ENCODE measurements around the gene INPP5B. TPM values are rescaled to one million over a fixed set of nuclear protein-coding genes. Genes with fewer than 3 reads are reported as not detected.
A peak's percentile ranks its signal among the peaks of the same experiment; 100 is the strongest.

Gene INPP5B
- total and polyA plus RNA-seq, 10 of the 15 experiments (the other 5 are each of a cell fraction or from before 2014, with no cell fraction given) = 10.9 to 54.4 (median 26.9) TPM

- intact Hi-C loops (cut with micrococcal nuclease; ENCODE audit: unreplicated experiment) (loop anchor here (1.0 to 2.0 kb wide), 2 partner anchors 48 to 167 kb away; partner anchors contain the start of gene CDCA8), in situ Hi-C loops (cut with MboI) (loop anchor here (5.0 kb wide), 1 partner anchor 167 kb away; the partner anchor contains the start of gene CDCA8)
- SMC1A ChIA-PET (ENCODE audit: uncharacterized antibody, unreplicated experiment) = interaction anchor here (0.6 to 2.7 kb wide), 18 partner anchors 9 to 215 kb away, joined by 3 to 9 read pairs (median 3); partner anchors contain the start of genes C1orf122, CDCA8 and YRDC
- CTCF ChIA-PET = interaction anchor here (0.6 to 2.7 kb wide), 53 partner anchors 9 to 381 kb away, joined by 3 to 23 read pairs (median 4); partner anchors contain the start of genes C1orf122, CDCA8, INPP5B and SF3A3
- BruUV-seq (replicated peaks) = TSS peak; percentile 99
- H3K79me2 ChIP-seq (ENCODE audit: control insufficient read depth, insufficient read depth, low read length) = peaks cover 32% of the 10 kb centered on the region
- peaks cover 2 to 13% of the 10 kb centered on the region in 2 experiments; a peak in 3 of 4 replicates for H3K36me3 ChIP-seq (ENCODE audit: control insufficient read depth in 2 of 2, insufficient read depth in 2 of 2, low read length in 1 of 2)
- H3K27ac ChIP-seq (ENCODE audit: control insufficient read depth, insufficient read depth) = peak within 1 kb of the TSS; percentile 88
- no peaks in the 10 kb centered on the region for H3K27me3 ChIP-seq (replicated peaks in 1 of 2; ENCODE audit: control insufficient read depth in 2 of 2, insufficient read depth in 2 of 2, low read length in 1 of 2)
- no peaks in the 10 kb centered on the region for H4K20me1 ChIP-seq (ENCODE audit: control insufficient read depth, insufficient read depth)
- H3K9ac ChIP-seq (ENCODE audit: control insufficient read depth, insufficient read depth, low read length) = peak within 1 kb of the TSS; percentile 98
- peak within 1 kb of the TSS; percentile 85 for H2AFZ ChIP-seq (ENCODE audit: control insufficient read depth, low read depth, low read length)
- H3K4me1 ChIP-seq (ENCODE audit: control insufficient read depth, insufficient read depth, low read length) = peaks cover 14% of the 10 kb centered on the region
- FAIRE-seq (peak; percentile 95), ATAC-seq (peak; percentile 99), DNase-seq (ENCODE audit: low read depth, low spot score) (peak; percentile 84)
- H3K9me3 ChIP-seq (replicated peaks; ENCODE audit: control insufficient read depth, insufficient read depth, low read length) = no peaks in the 10 kb centered on the region
- peak within 1 kb of the TSS; percentile 90 for H3K4me2 ChIP-seq (ENCODE audit: control insufficient read depth, insufficient read depth)
- RAD21 ChIA-PET (ENCODE audit: unreplicated experiment) = interaction anchor here (0.6 to 2.9 kb wide), 16 partner anchors 9 to 346 kb away, joined by 3 to 19 read pairs (median 4); partner anchors contain the start of genes C1orf122, SF3A3 and YRDC
- peak within 1 kb of the TSS; percentile 96 for H3K4me3 ChIP-seq
- under 1% methylated on average over 53 of the region's 61 CpGs for WGBS (ENCODE audit: insufficient coverage, insufficient replicate concordance, low lambda C conversion rate, missing lambda C conversion rate)
- POLR2A ChIA-PET = interaction anchor here (0.5 to 2.4 kb wide), 11 partner anchors 9 to 1197 kb away, joined by 3 to 17 read pairs (median 4); partner anchors contain the start of genes C1orf122 and YRDC
- TF ChIP-seq CTCF (IDR thresholded peaks at IDR 0.05 in 2 of 3, conservative IDR thresholded peaks at IDR 0.05 in 1 of 3; ENCODE audit: control insufficient read depth in 2 of 3, extremely low read depth in 1 of 3, insufficient read depth in 1 of 3, low read depth in 3 of 3, low read length in 3 of 3) (peak; percentile 87 to 91 (median 87)), CREM (IDR thresholded peaks at IDR 0.05; ENCODE audit: low read depth) (peak; percentile 98), POLR2AphosphoS2 (IDR thresholded peaks at IDR 0.05; ENCODE audit: low read depth, low read length) (peak; percentile 66), SREBF1 (IDR thresholded peaks at IDR 0.05; ENCODE audit: low read length) (peak; percentile 12; the same call in 1 of the 2 replicates), RAD21 (IDR thresholded peaks at IDR 0.05; ENCODE audit: insufficient read depth, low read depth, low read length) (peak; percentile 59), BCL3 (IDR thresholded peaks at IDR 0.05; ENCODE audit: borderline replicate concordance, insufficient read depth, low read depth, low read length, poor library complexity, severe bottlenecking) (peak; percentile 46), BMI1 (IDR thresholded peaks at IDR 0.05; ENCODE audit: borderline replicate concordance) (no peak), RUNX3 (IDR thresholded peaks at IDR 0.05; ENCODE audit: low read length) (peak; percentile 35; the same call in 1 of the 2 replicates), BHLHE40 (IDR thresholded peaks at IDR 0.05; ENCODE audit: borderline replicate concordance in 1 of 2, low read depth in 2 of 2, low read length in 1 of 2) (peak in 1 of 2 experiments; percentile 22; a peak in 1 of 4 replicates), ELK1 (IDR thresholded peaks at IDR 0.05; ENCODE audit: low read depth, low read length) (peak; percentile 78; the same call in 1 of the 2 replicates), MXI1 (IDR thresholded peaks at IDR 0.05; ENCODE audit: low read depth, low read length) (peak; percentile 96)
- TF ChIP-seq, protein P1, sequence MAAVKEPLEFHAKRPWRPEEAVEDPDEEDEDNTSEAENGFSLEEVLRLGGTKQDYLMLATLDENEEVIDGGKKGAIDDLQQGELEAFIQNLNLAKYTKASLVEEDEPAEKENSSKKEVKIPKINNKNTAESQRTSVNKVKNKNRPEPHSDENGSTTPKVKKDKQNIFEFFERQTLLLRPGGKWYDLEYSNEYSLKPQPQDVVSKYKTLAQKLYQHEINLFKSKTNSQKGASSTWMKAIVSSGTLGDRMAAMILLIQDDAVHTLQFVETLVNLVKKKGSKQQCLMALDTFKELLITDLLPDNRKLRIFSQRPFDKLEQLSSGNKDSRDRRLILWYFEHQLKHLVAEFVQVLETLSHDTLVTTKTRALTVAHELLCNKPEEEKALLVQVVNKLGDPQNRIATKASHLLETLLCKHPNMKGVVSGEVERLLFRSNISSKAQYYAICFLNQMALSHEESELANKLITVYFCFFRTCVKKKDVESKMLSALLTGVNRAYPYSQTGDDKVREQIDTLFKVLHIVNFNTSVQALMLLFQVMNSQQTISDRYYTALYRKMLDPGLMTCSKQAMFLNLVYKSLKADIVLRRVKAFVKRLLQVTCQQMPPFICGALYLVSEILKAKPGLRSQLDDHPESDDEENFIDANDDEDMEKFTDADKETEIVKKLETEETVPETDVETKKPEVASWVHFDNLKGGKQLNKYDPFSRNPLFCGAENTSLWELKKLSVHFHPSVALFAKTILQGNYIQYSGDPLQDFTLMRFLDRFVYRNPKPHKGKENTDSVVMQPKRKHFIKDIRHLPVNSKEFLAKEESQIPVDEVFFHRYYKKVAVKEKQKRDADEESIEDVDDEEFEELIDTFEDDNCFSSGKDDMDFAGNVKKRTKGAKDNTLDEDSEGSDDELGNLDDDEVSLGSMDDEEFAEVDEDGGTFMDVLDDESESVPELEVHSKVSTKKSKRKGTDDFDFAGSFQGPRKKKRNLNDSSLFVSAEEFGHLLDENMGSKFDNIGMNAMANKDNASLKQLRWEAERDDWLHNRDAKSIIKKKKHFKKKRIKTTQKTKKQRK (IDR thresholded peaks at IDR 0.05; ENCODE audit: low read depth, low read length) = peak; percentile 44; the same call in 1 of the 2 replicates
These were observed 87.1 kb downstream of the INPP5B start, which contains the start of gene MTF1 for GRCh38 chr1:37859507-37860345. MTF1 (minus strand) TSS chr1:37859592; CDS start chr1:37857658, 1,934 bp downstream.
